Prostate gland (tissue), 2 donors: Measurements from ENCODE around the gene ZNF761. TPM values are rescaled to one million over a fixed set of nuclear protein-coding genes. Genes with fewer than 3 reads are reported as not detected.
A peak's percentile ranks its signal among the peaks of the same experiment; 100 is the strongest.

Source experiments
- DNase-seq: peaks from one replicate; pipeline ENCODE4 v3.0.0-alpha.2; 2019; ENCODE audit warnings: low spot score
- H3K27ac ChIP-seq, 2 donors: fragments of 200-600 bp; sonication (generic); 2 replicates each; pipeline ENCODE4 v1.5.1; 2017 to 2019
- H3K27me3 ChIP-seq: fragments of 200-600 bp; sonication (generic); replicated peaks from 2 replicates; pipeline ENCODE4 v1.5.1; 2019; ENCODE audit not compliant: insufficient read depth
- H3K36me3 ChIP-seq, 2 donors: fragments of 200-600 bp; sonication (generic); 1 replicate in 1 of 2; 2 replicates in 1 of 2; pipeline versions ENCODE4 v1.5.1 to v1.8.1; 2017 to 2019
- H3K4me1 ChIP-seq: fragments of 200-600 bp; sonication (generic); replicated peaks from 2 replicates; pipeline ENCODE4 v1.5.1; 2019
- H3K4me3 ChIP-seq, 2 donors: fragments of 200-600 bp; sonication (generic); 2 replicates each; pipeline ENCODE4 v1.5.1; 2017 to 2019
- H3K9me3 ChIP-seq: fragments of 200-600 bp; sonication (generic); 2 replicates; pipeline ENCODE4 v1.5.1; 2017
- POLR2A ChIP-seq: fragments of 450-650 bp; IDR thresholded peaks from one replicate; pipeline ENCODE4 v1.6.1; 2016; ENCODE audit warnings: antibody characterized with exemption, mild to moderate bottlenecking
- POLR2AphosphoS5 ChIP-seq: sonication (generic); formaldehyde crosslinking; IDR thresholded peaks from one replicate; pipeline ENCODE4 v1.6.1; 2017; ENCODE audit warnings: antibody characterized with exemption
- WGBS: methylation state at CpG from one replicate; pipeline ENCODE4 v1.1.5; 2018; 5-methylcytosine and 5-hydroxymethylcytosine counted together
- intact Hi-C: fragments of 100-400 bp; cut with DNase I; formaldehyde crosslinking; loops from one replicate; pipeline ENCODE4 v1.14.2; 2022
- total RNA-seq, 2 donors: library from RNA; depleted of rRNA; stranded (reverse); fragments of >200 nt; gene quantifications; one replicate each; pipeline ENCODE4 v1.1.0, GENCODE V29; 2016
- TF ChIP-seq, protein P1 (sequence below), 4 experiments: fragments of 200-600 bp in 2 of 4; fragments of 450-650 bp in 2 of 4; sonication (generic) in 2 of 4; IDR thresholded peaks; 1 replicate in 3 of 4; 2 replicates in 1 of 4; pipeline ENCODE4 v1.5.1; 2016 to 2019; ENCODE audit warnings: antibody characterized with exemption in 4 of 4, mild to moderate bottlenecking in 2 of 4, moderate library complexity in 2 of 4

Gene ZNF761
- total RNA-seq, 2 donors from 2014 or later = 48.3 to 51.7 TPM

DNA sequence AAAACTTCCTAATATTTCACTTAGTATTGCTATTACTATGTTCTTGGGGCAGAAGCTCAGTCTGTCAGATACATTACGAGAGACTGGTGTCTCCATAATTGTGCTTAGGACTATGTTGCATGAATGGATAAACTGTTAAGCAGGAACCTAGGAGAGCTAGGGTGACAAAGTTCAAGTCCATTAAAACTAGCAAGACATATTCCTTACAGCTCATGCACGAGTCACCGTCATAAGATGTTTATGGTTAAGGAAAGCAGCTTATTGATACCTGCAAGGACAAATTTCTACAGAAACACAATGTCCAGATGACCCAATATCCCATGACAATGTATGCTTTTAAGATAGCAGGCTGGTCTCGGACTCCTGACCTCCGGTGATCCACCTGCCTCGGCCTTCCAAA, 30.1 kb downstream of the ZNF761 start:
- H3K9me3 ChIP-seq = no peaks in the 10 kb centered on the region
- 96% methylated on average over 6 of the region's 6 CpGs for WGBS
- DNase-seq = no peak
- TF ChIP-seq, protein P1, sequence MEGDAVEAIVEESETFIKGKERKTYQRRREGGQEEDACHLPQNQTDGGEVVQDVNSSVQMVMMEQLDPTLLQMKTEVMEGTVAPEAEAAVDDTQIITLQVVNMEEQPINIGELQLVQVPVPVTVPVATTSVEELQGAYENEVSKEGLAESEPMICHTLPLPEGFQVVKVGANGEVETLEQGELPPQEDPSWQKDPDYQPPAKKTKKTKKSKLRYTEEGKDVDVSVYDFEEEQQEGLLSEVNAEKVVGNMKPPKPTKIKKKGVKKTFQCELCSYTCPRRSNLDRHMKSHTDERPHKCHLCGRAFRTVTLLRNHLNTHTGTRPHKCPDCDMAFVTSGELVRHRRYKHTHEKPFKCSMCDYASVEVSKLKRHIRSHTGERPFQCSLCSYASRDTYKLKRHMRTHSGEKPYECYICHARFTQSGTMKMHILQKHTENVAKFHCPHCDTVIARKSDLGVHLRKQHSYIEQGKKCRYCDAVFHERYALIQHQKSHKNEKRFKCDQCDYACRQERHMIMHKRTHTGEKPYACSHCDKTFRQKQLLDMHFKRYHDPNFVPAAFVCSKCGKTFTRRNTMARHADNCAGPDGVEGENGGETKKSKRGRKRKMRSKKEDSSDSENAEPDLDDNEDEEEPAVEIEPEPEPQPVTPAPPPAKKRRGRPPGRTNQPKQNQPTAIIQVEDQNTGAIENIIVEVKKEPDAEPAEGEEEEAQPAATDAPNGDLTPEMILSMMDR (IDR thresholded peaks at IDR 0.05) = no peak
- no peak for TF ChIP-seq POLR2AphosphoS5
- TF ChIP-seq POLR2A = no peak
- no peaks in the 10 kb centered on the region for H3K27me3 ChIP-seq
- H3K4me3 ChIP-seq = no peak overlapping the region
- intact Hi-C loops = no loop called here
- H3K4me1 ChIP-seq = no peaks in the 10 kb centered on the region
- H3K36me3 ChIP-seq = no peaks in the 10 kb centered on the region
- H3K27ac ChIP-seq = peak overlapping the region in 1 of 2 donors; percentile 72

DNA sequence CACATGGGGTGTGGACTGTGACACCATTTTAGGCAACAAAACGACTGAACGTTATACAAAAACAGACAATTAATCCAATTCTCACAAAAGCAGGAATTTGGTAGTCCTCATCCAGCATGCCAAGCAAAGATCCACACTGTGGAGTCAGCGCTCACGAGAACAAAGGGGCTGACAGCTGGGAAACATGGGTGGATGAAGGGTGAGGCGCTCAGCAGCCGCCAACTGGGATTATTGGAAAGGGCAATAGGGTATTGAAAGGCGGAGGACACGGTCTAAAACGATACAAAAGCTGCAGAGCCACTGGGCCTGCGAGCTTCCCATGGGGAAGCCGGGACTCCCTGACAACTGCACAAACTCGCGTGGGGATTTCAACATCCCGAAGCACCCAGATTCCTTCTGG, 31.1 kb downstream of the ZNF761 start:
- no peak for DNase-seq
- H3K27ac ChIP-seq = peak overlapping the region; percentile 33 to 64
- intact Hi-C loops = no loop called here
- H3K4me1 ChIP-seq = no peaks in the 10 kb centered on the region
- H3K36me3 ChIP-seq = no peaks in the 10 kb centered on the region
- no peak overlapping the region for H3K4me3 ChIP-seq
- 66% methylated on average over 14 of the region's 14 CpGs for WGBS
- H3K9me3 ChIP-seq = no peaks in the 10 kb centered on the region
- no peaks in the 10 kb centered on the region for H3K27me3 ChIP-seq
- TF ChIP-seq POLR2A (no peak), POLR2AphosphoS5 (no peak)
- TF ChIP-seq, protein P1 (IDR thresholded peaks at IDR 0.05) = no peak

DNA sequence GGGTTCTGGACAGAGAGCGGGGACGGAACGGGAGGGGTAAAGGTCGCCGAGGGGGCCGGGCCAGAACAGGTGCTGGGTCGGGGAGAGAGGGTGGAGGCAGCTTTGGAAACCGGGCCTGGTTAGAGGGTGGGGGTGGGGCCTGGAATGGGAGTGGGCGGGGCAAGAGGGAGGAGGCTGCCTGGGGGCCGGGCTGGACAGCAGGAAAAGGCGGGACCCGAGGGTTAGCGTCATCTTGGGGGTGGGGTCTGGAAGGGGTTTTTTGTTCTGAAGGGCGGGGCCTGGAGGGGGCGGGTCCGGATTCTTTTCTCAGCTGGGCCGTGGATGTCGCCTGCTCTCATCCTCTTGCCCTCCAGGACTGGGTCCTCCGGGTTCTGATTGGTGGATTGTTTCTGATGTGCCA, 31.5 kb downstream of the ZNF761 start:
- Histone ChIP-seq H3K27me3 (no peaks in the 10 kb centered on the region), H3K27ac (peak overlapping the region; percentile 33 to 64), H3K9me3 (no peaks in the 10 kb centered on the region), H3K4me1 (no peaks in the 10 kb centered on the region), H3K4me3 (no peak overlapping the region), H3K36me3 (no peaks in the 10 kb centered on the region)
- no peak for DNase-seq
- 25% methylated on average over 18 of the region's 19 CpGs for WGBS
- TF ChIP-seq POLR2A (no peak), POLR2AphosphoS5 (no peak)
- TF ChIP-seq, protein P1 (IDR thresholded peaks at IDR 0.05) = no peak
- intact Hi-C loops = no loop called here

DNA sequence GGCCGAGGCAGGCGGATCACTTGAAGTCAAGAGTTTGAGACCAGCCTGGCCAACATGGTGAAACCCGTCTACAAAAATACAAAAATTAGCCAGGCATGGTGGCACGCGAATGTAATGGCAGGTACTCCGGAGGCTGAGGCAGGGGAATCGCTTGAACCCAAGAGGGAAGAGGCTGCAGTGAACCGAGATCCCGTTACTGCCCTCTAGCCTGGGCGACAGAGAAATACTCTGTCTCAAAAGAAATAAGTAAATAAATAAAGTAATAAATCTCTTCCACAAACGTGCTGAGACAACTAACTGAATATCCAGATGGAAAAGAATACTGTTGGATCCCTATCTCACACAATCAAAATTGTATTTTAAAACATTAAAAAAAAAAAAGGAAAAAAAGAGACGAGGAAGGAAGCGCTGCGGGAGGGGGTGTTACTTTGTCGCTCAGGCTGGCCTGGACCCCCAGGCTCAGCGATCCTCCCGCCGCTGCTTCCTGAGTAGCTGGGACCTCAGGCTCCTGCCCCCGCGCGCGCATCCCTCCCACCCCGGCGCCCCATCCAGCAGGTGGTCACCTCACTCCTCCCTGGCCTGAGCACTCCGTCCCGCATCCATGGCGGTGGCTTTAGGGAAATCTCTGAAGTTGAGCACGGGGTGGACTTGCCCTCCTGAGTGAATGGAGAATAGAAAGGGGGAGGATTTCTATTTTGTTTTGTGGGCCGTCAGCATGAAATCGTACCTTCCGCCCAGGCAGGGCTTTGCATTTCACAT, 35.1 kb downstream of the ZNF761 start:
- DNase-seq = no peak
- Histone ChIP-seq H3K27ac (peak overlapping the region; percentile 93), H3K27me3 (no peaks in the 10 kb centered on the region), H3K4me3 (peak overlapping the region; percentile 62 to 76), H3K9me3 (no peaks in the 10 kb centered on the region), H3K4me1 (no peaks in the 10 kb centered on the region), H3K36me3 (no peaks in the 10 kb centered on the region)
- 10% methylated on average over 30 of the region's 31 CpGs for WGBS
- intact Hi-C loops = no loop called here
- TF ChIP-seq POLR2A (no peak), POLR2AphosphoS5 (no peak)
- TF ChIP-seq, protein P1 (IDR thresholded peaks at IDR 0.05) = no peak
